IPS-NIHi7 (cell line): ENCODE measurements around the gene LIX1.

Experiments used
- DNase-seq: peaks from one replicate; pipeline ENCODE4 v3.0.0; 2012; ENCODE audit warnings: mixed read lengths; ENCODE audit errors: extremely low spot score

The LIX1 gene

DNA sequence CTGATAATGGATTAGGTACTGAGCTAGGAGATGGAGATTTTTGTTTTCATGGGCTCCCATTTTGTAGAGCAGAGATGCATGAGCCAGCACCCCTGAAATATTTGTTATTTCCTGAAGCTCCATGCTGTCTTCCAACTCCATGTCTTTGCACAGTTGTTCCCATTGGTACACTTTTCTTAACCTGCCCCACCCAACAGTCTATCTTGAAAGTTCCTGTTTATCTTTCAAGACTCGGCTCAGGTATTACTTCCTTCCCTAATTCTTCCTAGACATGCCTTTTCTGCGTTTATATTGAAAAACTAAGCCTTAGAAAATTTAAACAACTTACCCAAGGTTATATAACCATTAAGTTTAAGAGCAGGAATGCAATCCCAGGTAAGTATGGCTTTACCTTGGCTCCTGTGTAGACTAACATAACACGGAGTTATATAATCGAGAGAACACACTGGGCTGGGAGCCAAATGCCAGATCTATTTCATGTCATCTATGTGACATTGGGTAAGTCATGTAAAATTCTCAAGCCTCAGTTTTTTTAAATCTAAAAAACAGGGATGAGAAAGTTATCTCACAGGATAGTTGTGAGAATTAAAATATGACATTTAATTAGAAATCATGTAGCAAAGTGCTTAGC is 67.4 kb downstream of the LIX1 start:
- DNase-seq: no peak

DNA sequence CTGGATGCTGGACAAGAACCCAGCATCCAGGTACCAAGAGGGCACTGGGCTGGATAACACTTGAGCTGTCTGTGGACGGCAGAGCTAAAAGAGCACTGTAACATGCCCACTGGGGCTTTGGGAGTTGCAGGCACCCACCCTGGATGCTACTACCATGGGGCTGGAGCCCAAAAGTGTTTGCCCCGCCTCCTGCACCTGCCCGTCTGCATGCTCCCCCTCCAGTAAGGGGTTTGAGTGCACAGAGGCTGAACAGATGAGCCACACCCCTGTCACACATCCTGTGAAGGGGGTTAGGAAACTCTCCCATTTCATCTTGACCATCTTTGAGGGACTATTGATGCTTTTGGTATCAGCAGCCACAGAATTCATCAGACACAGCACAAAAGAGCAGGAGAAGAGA is 69.0 kb downstream of the LIX1 start:
- no peak for DNase-seq

DNA sequence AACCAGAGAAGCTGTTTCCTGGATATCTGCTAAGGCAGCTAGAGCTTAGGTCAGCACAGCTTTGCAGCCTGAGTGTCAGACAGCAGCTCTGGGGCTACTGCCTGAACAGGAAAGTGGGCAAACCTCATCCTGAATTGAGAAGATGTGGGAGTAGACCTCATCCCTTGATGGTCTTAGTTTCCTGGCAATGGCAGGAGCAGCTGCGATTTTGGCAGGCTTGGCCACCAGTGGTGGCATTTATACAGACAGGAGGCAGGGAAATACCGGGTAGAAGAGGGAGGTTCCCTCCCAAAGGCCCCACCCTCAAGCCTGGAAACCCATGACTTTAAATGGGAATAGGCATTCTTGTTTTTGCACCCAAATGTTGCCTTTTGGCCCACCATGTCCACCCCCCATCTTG is 69.7 kb downstream of the LIX1 start:
- no peak for DNase-seq

DNA sequence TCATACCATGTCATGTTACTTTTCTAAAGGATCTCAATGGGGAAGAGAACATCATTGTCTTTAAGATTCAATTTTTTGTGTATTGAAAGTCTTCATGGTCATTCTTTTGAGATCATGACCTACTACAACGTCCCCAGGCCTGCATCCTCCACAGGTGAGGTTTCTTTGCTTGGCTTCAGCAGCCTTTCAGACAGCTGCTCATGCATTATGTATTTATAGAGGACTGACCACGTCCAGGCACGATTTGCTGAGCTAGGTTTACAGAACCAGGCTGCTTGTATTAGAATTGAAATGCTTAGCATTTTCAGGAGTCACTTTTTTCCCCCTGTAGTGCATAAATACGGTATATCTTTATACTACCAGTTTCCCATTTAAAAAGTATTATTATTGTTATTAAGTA is 70.4 kb downstream of the LIX1 start:
- DNase-seq: no peak

DNA sequence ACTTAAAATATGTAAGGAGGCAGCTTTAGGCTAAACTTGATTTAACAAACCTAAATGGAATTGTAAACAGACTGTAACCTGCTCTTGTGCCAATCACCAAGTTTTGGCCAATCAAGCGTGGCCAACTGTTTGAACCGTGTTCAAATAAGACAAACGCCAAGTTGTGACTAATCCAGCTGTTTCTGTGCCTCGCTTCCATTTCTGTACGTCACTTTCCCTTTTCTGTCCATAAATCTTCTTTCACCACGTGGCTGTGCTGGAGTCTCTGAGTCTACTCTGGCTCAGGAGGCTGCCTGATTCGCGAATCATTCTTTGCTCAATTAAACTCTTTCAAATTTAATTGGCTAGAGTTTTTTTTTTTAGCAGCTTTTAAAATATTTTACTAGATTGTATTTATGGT is 71.3 kb downstream of the LIX1 start:
- no peak for DNase-seq

DNA sequence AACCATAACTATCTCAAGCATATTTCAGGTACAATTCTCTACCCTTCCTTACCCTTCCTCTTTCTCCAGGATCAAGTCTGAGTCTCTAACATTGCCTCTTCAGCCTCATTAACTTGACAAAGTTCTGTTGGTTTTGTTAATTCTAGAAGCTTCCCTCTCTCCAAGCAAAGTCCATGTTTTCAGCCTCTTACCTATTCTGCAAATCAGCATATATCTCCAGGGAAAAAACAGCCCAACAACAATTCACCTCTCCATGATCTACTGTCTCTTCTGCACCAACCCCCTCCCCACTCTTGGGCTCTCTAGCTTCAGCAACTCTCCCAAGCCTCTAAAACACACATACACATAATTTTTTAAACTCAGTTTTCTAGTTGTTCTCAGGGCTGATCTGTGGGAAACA is 72.2 kb downstream of the LIX1 start:
- no peak for DNase-seq

DNA sequence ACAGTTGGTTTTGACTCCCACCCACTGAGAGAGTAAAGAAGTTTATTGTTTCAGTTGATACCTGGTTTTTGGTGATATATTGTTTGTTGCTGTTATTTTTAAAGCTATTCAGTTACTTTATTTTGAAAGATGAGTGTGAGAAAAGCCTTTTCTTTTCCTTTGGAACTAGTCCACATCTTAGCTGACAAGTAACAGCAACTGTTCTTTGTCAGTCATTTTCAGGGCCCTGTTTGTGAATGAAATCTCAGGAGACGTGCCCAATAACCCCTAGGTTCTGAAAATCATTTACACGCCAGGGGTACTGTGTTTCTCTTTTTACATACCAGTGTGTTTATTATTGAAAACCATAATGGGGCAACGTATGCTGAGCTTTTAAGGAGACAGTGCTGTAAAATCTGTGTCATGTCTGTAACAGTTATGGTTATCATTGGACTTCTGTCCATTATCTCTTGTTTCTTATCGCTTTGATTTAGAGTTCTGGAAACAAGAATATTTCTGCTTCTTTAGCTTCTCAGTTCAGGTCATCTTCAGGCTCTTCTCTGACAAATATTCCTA is 75.0 kb downstream of the LIX1 start:
- DNase-seq: no peak

DNA sequence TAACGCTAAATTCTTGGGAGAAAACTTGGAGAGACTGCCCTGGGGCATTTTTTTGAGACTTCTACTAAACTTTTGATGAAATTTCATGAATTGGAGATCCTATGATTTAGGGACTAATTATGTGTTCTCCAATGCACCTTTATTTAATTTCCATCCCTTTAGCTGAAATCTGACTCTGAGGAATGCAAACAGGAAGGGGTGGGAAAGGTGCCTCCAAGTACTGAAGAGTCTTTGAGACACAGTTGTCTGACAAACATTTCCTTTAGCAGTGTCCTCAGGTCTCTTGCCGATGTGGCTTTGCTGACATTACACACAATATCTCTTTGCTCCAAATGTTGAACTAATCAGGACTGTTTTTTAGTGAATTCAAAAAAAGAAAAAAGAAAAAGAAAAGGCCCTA is 76.9 kb downstream of the LIX1 start:
- peak; percentile 38 for DNase-seq

DNA sequence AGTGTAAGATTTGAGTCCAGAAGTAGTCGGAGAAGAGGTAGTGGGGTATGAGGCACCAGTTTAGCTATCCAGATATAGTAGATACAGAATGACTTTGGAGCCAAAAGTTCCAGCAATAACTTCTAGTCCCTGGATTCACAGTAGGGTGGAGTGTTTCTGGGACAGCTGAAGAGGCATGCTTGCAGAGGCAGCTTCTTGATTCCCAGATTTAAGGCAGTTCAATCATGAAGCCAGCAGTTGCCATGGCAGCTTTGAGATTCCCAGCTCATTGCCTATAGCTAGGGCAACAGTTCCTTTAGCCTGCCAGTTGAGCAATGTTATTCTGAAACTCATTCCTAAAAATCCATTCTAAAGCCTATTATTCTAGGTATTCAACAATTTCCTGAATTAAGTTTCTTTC is 79.2 kb downstream of the LIX1 start:
- DNase-seq: no peak

DNA sequence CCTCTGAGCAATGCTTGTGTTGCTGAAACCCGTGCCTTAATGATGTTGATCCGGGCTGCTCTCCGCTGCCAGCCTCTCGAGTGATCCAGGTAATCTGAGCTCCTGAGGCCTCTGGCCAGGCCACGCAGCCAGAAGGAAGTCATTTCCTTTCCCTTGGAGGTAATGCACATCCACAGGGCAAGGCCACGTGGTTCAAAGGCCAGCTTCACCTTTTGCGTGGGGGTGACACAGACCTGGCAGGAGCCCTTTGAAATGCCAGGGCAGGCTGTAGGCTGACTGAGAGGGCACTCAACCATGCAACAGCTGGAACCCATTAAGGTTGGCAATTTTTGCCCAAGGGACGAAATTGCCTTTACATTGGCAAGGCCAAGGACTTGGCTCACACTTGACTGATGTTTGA is 80.4 kb downstream of the LIX1 start:
- peak; percentile 15 for DNase-seq

DNA sequence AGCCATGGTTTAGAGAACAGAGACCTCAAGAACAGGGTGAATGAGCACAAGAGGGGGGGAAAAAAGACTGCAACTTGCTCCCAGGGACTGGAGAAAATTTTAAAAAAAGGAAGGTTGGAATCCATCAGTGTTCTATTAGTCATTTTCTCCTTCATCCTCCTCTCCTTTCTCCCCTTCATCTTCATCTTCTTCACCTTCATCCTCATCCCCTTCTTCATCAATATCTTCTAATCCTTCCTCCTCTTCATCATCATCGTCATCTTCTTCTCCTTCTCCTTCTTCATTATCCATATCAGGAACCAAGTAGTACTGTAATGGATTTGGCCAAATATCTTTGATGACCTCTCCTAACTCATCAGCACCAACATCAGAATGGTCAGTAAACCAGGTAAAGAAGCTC is 86.1 kb downstream of the LIX1 start:
- DNase-seq: no peak

DNA sequence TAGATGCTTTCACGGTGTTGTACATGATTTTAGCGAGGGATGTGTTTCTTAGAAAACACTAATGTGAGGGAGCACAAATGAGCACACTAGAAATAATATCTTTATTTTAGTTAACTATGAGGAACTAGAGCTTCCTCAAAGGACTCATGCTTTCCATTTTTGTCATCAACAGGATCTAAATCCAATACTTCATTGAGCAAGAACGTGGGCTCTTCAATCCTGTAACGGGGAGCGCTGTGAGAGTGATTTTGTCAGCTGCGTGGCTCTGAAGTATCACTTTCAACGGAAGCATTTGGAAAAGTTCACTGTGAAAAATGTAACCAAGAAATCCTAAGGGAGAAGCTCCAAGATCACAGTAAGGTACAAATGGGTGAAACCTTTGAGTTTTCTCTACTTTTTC is 93.2 kb downstream of the LIX1 start:
- DNase-seq: no peak

DNA sequence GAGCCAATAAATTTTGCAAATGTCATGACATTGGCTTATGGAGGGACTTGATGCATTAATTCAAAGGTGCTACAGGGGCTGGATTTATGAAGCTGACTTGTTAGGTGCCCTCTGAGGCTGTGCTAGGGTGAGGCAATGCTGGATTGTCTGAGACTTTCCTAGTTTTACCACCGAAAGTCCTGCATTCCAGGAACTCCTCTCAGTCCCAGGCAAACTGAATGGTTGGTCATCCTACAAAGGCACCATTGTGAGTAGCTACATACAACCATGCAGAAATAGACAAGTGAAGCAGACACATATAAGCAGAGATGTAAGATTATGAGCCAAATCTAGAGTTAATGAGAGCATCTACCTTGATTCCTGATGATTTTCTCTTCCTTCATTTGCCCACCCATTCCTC is 95.3 kb downstream of the LIX1 start:
- DNase-seq: no peak

DNA sequence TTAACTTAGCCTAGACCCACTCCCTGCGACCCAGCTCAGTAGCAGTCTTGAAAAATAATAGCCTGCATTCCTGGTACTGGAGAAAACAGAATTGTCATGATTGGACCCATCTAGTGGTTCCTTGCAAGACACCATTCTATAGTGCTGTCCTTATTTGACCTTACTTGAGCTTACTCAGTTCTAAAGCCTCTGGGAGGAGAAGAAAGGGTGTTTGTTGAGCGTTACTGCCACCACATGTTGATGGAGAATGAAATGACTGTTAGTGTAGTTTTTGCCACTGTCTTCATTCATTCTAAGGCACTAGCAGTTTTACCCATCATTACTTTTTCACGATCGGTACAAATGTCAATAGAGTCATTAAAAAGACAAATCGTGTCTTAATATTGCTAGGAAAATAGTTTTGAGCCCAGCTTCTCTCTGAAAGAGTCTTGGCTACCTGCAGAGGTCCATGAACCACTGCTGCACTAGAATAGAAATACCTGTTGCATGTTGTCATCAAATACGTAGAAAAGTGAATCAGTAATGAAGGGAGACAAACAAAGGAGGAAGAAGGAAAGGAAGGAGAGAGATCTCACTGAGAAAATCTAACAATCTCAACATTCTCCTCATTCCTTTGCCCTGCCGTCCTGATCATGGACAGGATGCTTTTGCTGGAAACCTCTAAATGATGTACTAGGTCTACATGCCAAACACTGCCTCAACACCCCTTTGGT is 96.0 kb downstream of the LIX1 start:
- no peak for DNase-seq

DNA sequence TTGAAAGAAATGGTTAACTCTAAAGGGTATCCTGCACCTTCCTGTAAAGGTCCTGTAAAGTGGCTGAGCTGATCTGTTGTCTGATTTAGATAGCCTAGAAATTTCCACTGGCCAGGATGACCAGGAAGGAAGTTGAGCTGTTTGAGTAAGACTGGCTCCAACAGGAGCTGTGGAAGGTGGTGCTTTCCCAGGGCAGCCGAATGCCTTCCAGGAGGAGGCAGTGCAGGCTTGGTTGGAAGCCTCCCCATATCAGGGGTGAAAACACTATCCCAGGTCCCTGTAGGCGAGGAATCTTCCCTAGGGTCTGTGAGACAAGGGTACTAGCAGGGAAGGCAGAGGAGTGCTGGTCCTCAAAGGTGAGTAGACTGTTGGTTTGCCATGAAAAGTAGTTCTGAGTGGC is 98.4 kb downstream of the LIX1 start:
- peak; percentile 81 for DNase-seq

DNA sequence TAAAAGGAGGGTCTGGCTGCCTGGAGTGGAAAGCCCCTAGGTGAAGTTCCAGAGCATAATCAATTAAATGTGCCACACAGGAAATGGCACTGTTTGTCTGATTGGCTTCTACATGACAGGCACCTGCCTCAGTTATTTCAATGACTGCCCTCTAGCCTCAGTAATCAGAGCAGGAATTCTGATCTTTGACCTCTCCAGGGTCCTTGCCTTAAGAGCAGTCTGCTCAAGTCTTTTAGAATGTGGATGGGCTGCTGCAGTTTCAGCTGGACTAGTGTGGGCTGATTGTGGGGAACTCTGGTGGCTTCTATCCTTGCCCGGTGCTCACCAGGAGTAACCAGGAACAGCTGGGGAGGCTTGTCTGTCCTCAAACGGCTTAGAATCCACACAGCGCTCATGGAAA is 98.9 kb downstream of the LIX1 start:
- DNase-seq: peak; percentile 26

DNA sequence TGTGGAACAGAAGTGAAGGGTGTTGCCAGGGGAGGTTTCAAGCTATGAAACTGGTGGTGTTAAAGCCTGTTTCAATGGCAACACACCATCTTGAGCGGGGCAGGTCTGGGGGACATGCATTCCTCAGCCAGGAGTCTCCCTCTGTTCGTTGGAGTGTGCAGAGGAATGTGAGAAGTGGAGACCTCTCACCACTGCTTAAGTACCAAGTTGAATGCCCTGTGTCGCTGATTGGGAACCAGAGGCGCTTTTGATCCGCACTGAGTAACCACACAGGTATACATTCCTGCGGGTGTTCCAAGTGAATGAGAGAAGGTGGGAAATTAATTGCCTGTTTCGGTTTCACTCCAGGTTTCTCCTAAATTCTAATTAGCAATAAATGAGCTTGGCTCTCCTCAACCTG is 99.4 kb downstream of the LIX1 start:
- DNase-seq: no peak
